ENCODE results near the gene MRPS6. TPM values are rescaled to one million over a fixed set of nuclear protein-coding genes. Genes with fewer than 3 reads are reported as not detected.
A peak's percentile ranks its signal among the peaks of the same experiment; 100 is the strongest.

Gene MRPS6
- polyA plus RNA-seq (2013, experiment 1 of 2) = 130 TPM
- 148 TPM for polyA plus RNA-seq (2013, experiment 2 of 2)

GRCh38 chr21:34073032-34073748 lies at the start of gene MRPS6, which contains the start of gene SLC5A3:
Gene MRPS6, plus strand, starts transcription at chr21:34073578. Its CDS starts 123 bp downstream, at chr21:34073701.
Gene SLC5A3, plus strand, starts transcription at chr21:34073578. Its CDS starts 21,621 bp downstream, at chr21:34095199.
- Histone ChIP-seq H3K4me3 (ENCODE audit: low read length) (peak within 1 kb of the TSS; percentile 83), H3K9ac (ENCODE audit: low read depth, low read length) (peak within 1 kb of the TSS; percentile 76), H3K27me3 (ENCODE audit: insufficient read depth, low read length) (peaks cover 6% of the 10 kb centered on the region), H3K27ac (ENCODE audit: low read depth, low read length) (peak within 1 kb of the TSS; percentile 77; the same call in 1 of the 2 replicates), H3K36me3 (ENCODE audit: insufficient read depth, low read length) (peaks cover 18% of the 10 kb centered on the region), H3K4me1 (ENCODE audit: insufficient read depth, low read length) (peaks cover 37% of the 10 kb centered on the region), H3K9me3 (ENCODE audit: insufficient read depth, low read depth, low read length) (no peaks in the 10 kb centered on the region)
- WGBS = under 1% methylated on average over 104 of the region's 104 CpGs

GRCh38 chr21:34023691-34024373 lies 49.5 kb upstream of the MRPS6 start:
- Histone ChIP-seq H3K27me3 (ENCODE audit: insufficient read depth, low read length) (no peaks in the 10 kb centered on the region), H3K9ac (ENCODE audit: low read depth, low read length) (no peak overlapping the region), H3K27ac (ENCODE audit: low read depth, low read length) (no peak overlapping the region), H3K4me3 (ENCODE audit: low read length) (no peak overlapping the region), H3K36me3 (ENCODE audit: insufficient read depth, low read length) (no peaks in the 10 kb centered on the region), H3K9me3 (ENCODE audit: insufficient read depth, low read depth, low read length) (peaks cover 4% of the 10 kb centered on the region; the same call in 1 of the 2 replicates), H3K4me1 (ENCODE audit: insufficient read depth, low read length) (peaks cover 24% of the 10 kb centered on the region)
- 78% methylated on average over 7 of the region's 8 CpGs for WGBS

- 98% methylated on average over 3 of the region's 3 CpGs for WGBS
- Histone ChIP-seq H3K27me3 (ENCODE audit: insufficient read depth, low read length) (no peaks in the 10 kb centered on the region), H3K27ac (ENCODE audit: low read depth, low read length) (no peak overlapping the region), H3K9ac (ENCODE audit: low read depth, low read length) (no peak overlapping the region), H3K9me3 (ENCODE audit: insufficient read depth, low read depth, low read length) (peaks cover 4% of the 10 kb centered on the region; the same call in 1 of the 2 replicates), H3K4me1 (ENCODE audit: insufficient read depth, low read length) (peaks cover 24% of the 10 kb centered on the region), H3K36me3 (ENCODE audit: insufficient read depth, low read length) (no peaks in the 10 kb centered on the region), H3K4me3 (ENCODE audit: low read length) (no peak overlapping the region)
Measured at GRCh38 chr21:34024374-34024693, 49.0 kb upstream of the MRPS6 start.

DNA sequence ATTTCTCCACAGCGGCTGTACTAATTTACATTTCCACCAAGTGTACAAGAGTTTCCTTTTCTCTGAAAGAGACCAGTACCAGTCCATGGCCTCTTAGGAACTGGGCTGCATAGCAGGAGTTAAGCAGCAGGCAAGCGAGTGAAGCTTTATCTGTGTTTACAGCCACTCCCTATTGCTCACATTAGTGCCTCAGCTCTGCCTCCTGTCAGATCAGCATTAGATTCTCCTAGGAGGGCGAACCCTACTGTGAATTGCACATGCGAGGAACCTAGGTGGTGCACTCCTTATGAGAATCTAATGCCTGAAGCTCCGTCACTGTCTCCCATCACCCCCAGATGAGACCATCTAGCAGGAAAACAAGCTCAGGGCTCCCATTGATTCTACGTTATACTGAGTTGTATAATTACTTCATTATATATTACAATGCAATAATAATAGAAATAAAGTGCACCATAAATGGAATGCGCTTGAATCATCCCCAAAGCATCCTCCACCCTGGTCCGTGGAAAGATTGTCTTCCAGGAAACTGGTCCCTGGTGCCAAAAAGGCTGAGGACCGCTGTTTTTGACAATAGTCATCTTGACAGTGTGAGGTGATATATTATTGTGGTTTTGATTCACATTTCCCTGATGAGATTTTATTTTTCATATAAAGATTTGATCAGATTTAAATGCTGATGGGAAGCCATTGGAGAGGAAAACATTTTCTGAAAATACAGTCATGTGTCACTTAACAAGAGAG lies 45.5 kb upstream of the MRPS6 start:
- Histone ChIP-seq H3K27me3 (ENCODE audit: insufficient read depth, low read length) (no peaks in the 10 kb centered on the region), H3K36me3 (ENCODE audit: insufficient read depth, low read length) (no peaks in the 10 kb centered on the region), H3K9me3 (ENCODE audit: insufficient read depth, low read depth, low read length) (no peaks in the 10 kb centered on the region), H3K27ac (ENCODE audit: low read depth, low read length) (no peak overlapping the region), H3K9ac (ENCODE audit: low read depth, low read length) (no peak overlapping the region), H3K4me1 (ENCODE audit: insufficient read depth, low read length) (peaks cover 8% of the 10 kb centered on the region), H3K4me3 (ENCODE audit: low read length) (no peak overlapping the region)
- 76% methylated on average over 8 of the region's 9 CpGs for WGBS

DNA sequence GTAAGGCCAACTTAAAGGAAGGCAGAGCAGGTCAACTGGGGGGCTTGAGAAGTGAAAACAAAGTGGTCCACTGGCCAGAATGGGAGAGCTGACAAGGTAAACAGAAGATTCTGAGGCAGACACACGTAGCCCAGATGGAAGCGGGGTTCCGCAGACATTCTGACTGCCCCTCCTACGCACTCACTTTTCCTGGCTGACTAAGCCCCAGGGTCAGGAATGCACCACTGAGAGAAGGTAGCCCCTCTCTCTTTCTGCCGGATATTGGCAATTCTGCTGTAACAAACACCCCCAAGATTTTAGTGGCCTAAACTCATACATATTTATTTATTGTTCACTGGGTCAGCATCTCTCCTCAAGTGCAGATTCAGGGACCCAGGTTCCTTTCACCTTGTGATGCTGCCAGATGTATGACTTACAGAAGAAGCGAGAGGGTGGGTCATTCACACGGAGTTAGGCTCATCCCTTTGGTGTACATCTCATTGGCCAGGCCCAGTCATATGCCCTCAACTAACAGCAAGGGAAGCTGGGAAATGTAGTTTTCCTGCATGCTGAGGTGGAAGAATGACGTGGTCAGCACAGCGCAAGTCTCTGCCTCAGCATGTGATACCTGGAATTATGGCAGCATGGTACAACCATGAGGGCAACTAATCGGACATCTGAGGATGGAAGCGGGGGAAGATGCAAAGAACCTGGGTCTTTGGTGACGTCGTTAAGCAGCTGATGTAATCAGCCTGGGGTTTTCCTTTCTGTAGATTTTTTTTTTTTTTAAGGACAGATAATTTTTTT lies 43.4 kb upstream of the MRPS6 start:
- Histone ChIP-seq H3K27me3 (ENCODE audit: insufficient read depth, low read length) (no peaks in the 10 kb centered on the region), H3K27ac (ENCODE audit: low read depth, low read length) (no peak overlapping the region), H3K9me3 (ENCODE audit: insufficient read depth, low read depth, low read length) (no peaks in the 10 kb centered on the region), H3K9ac (ENCODE audit: low read depth, low read length) (no peak overlapping the region), H3K36me3 (ENCODE audit: insufficient read depth, low read length) (no peaks in the 10 kb centered on the region), H3K4me1 (ENCODE audit: insufficient read depth, low read length) (no peaks in the 10 kb centered on the region), H3K4me3 (ENCODE audit: low read length) (peak overlapping the region; percentile 14; the same call in 1 of the 2 replicates)
- WGBS = 62% methylated on average over 13 of the region's 13 CpGs

DNA sequence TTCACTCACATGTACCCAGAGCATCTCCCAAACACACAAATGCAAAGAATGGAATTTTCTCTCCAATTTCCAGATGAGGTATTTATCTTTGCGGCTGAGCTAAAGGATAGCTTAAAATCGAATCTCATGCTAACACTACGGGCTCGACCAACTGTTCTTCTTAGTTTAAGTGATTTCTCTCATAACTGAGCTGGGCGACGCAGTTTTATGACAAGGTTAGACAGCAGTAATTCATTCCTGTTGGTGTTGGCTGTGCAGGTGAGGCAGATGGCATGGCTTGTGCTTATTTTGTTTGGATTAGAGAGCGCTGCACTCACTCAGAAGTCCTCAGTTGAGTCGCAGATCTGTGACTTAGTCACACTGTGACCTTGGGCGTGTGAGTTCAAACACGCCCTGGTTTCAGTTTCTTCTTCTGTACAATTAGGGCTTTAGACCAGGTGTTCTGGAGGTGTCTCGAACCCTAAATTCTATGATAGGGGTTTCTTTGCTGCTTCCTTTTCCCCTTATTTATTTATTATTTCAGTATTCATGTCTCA lies 41.5 kb upstream of the MRPS6 start:
- Histone ChIP-seq H3K4me1 (ENCODE audit: insufficient read depth, low read length) (peaks cover 3% of the 10 kb centered on the region; the same call in 1 of the 2 replicates), H3K27ac (ENCODE audit: low read depth, low read length) (no peak overlapping the region), H3K36me3 (ENCODE audit: insufficient read depth, low read length) (no peaks in the 10 kb centered on the region), H3K9ac (ENCODE audit: low read depth, low read length) (no peak overlapping the region), H3K4me3 (ENCODE audit: low read length) (no peak overlapping the region), H3K27me3 (ENCODE audit: insufficient read depth, low read length) (no peaks in the 10 kb centered on the region), H3K9me3 (ENCODE audit: insufficient read depth, low read depth, low read length) (no peaks in the 10 kb centered on the region)
- 92% methylated on average over 10 of the region's 11 CpGs for WGBS

- H3K27ac ChIP-seq (ENCODE audit: low read depth, low read length) = no peak overlapping the region
- no peaks in the 10 kb centered on the region for H3K36me3 ChIP-seq (ENCODE audit: insufficient read depth, low read length)
Measured at GRCh38 chr21:34034369-34035014, 38.9 kb upstream of the MRPS6 start.

GRCh38 chr21:34035619-34036354 lies 37.6 kb upstream of the MRPS6 start:
- H3K36me3 ChIP-seq (ENCODE audit: insufficient read depth, low read length) = no peaks in the 10 kb centered on the region
- 85% methylated on average over 8 of the region's 8 CpGs for WGBS
- H3K27ac ChIP-seq (ENCODE audit: low read depth, low read length) = no peak overlapping the region
- H3K9me3 ChIP-seq (ENCODE audit: insufficient read depth, low read depth, low read length) = no peaks in the 10 kb centered on the region
- H3K27me3 ChIP-seq (ENCODE audit: insufficient read depth, low read length) = no peaks in the 10 kb centered on the region
- no peak overlapping the region for H3K9ac ChIP-seq (ENCODE audit: low read depth, low read length)
- peaks cover 3% of the 10 kb centered on the region; the same call in 1 of the 2 replicates for H3K4me1 ChIP-seq (ENCODE audit: insufficient read depth, low read length)
- no peak overlapping the region for H3K4me3 ChIP-seq (ENCODE audit: low read length)

More at GRCh38 chr21:34034369-34035014, 38.9 kb upstream of the MRPS6 start:
- no peak overlapping the region for H3K4me3 ChIP-seq (ENCODE audit: low read length)
- WGBS = 84% methylated on average over 7 of the region's 8 CpGs
- H3K4me1 ChIP-seq (ENCODE audit: insufficient read depth, low read length) = peaks cover 3% of the 10 kb centered on the region; the same call in 1 of the 2 replicates
- H3K9ac ChIP-seq (ENCODE audit: low read depth, low read length) = no peak overlapping the region
- H3K27me3 ChIP-seq (ENCODE audit: insufficient read depth, low read length) = no peaks in the 10 kb centered on the region
- H3K9me3 ChIP-seq (ENCODE audit: insufficient read depth, low read depth, low read length) = no peaks in the 10 kb centered on the region

DNA sequence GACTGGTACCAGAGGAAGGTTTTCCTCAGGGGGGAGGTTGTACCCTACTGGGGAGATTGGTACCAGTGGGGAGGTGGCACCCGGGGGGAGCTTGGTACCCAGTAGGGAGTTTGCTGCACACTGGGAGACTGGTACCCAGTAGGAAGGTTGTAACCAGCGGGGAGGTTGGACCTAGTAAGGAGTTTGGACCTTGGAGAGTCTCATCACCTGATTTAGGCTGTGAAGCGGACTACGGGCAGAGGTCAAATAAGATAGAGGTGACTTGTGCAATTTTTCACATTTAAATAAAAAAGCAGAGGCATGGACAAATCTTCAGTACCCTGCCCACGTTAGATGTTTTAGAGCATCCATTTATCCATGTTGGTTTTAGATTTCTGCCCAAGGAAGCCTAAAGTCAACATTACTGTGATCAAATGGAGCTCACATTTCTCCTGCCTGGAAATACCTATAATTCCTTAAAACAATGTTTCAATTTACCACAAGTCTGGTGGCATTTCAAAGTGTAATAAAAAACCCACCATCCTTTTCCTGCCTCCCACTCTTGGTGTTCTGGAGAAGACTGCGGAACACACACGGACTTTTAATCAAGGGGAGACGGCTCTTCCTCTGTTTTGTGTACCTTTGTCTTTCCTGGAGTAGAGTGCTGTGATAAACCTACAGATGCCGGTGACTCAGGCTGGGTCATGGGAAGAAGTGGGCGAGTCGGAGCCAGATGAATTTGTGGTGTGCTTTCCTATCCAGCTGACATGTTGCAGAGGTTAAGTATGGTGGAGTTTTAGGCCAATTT lies 36.2 kb upstream of the MRPS6 start:
- Histone ChIP-seq H3K27me3 (ENCODE audit: insufficient read depth, low read length) (no peaks in the 10 kb centered on the region), H3K27ac (ENCODE audit: low read depth, low read length) (no peak overlapping the region), H3K4me3 (ENCODE audit: low read length) (no peak overlapping the region), H3K9me3 (ENCODE audit: insufficient read depth, low read depth, low read length) (no peaks in the 10 kb centered on the region), H3K36me3 (ENCODE audit: insufficient read depth, low read length) (no peaks in the 10 kb centered on the region), H3K4me1 (ENCODE audit: insufficient read depth, low read length) (peaks cover 3% of the 10 kb centered on the region; the same call in 1 of the 2 replicates), H3K9ac (ENCODE audit: low read depth, low read length) (no peak overlapping the region)
- 93% methylated on average over 11 of the region's 11 CpGs for WGBS
